Left lung (tissue), 10 donors: ENCODE data around the gene CYB561. TPM values are rescaled to one million over a fixed set of nuclear protein-coding genes. Genes with fewer than 3 reads are reported as not detected.

Source experiments
- ATAC-seq: fragments of 200-7000 bp; cut with Tn5 transposase; one replicate; pipeline ENCODE4 v1.9.1; 2020; ENCODE audit warnings: moderate library complexity
- DNase-seq, 4 donors: peaks; one replicate each; pipeline ENCODE4 v3.0.0-alpha.2; 2013 to 2020
- H3K27ac ChIP-seq, 2 donors: fragments of 200-600 bp; sonication (generic) in 1 of 2; one replicate each; pipeline versions ENCODE4 v1.5.0 to v1.8.0; 2020 to 2021
- H3K27me3 ChIP-seq, 2 donors: fragments of 200-600 bp; sonication (generic) in 1 of 2; one replicate each; pipeline versions ENCODE4 v1.5.0 to v1.8.0; 2020 to 2021
- H3K36me3 ChIP-seq, 2 donors: fragments of 200-600 bp; sonication (generic) in 1 of 2; one replicate each; pipeline versions ENCODE4 v1.5.0 to v1.8.0; 2020 to 2021
- H3K4me1 ChIP-seq, 2 donors: fragments of 200-600 bp; one replicate each; pipeline ENCODE4 v1.8.0; 2021
- H3K4me3 ChIP-seq, 2 donors: fragments of 200-600 bp; sonication (generic) in 1 of 2; one replicate each; pipeline versions ENCODE4 v1.5.0 to v1.8.0; 2020 to 2021; ENCODE audit warnings: mild to moderate bottlenecking in 1 of 2
- H3K9me3 ChIP-seq, 2 donors: fragments of 200-600 bp; sonication (generic) in 1 of 2; one replicate each; pipeline versions ENCODE4 v1.5.0 to v1.8.0; 2020 to 2021
- intact Hi-C, 2 donors: fragments of 100-400 bp; cut with DNase I; formaldehyde crosslinking; loops; one replicate each; pipeline versions ENCODE4 v1.11.2 to v1.14.2; 2022
- polyA plus RNA-seq, 6 donors: library from polyadenylated mRNA; unstranded; fragments of 120-200 nt; gene quantifications; one replicate each; pipeline ENCODE4 v1.2.1, GENCODE V29; 2013; ENCODE audit not compliant: insufficient read length in 6 of 6
- total RNA-seq, 2 donors: library from RNA; stranded (reverse); fragmentation: NEBNext Ultra II Directional; extraction: Animal tissue kit (Norgen Biotek cat#: 25700); gene quantifications; one replicate each; pipeline ENCODE4 v1.2.1, GENCODE V29; 2021
- TF ChIP-seq, protein P1 (sequence below), 2 donors: fragments of 200-600 bp; sonication (generic) in 1 of 2; IDR thresholded peaks; one replicate each; pipeline versions ENCODE4 v1.5.0 to v1.8.0; 2021; ENCODE audit warnings: antibody characterized with exemption in 2 of 2
- donor health status: DM: no; HTN: yes; CAD: no.
- donor health status: DM: no; HTN: no; CAD: no.

Gene CYB561
- total and polyA plus RNA-seq, 8 donors, result 25.9 to 76.4 (median 33.4) TPM

- ATAC-seq, result peak; percentile 29
- peaks cover 36 to 78% of the 10 kb centered on the region in 2 donors for H3K4me1 ChIP-seq
- peak in 2 of 4 donors; percentile 26 to 78 for DNase-seq
- H3K4me3 ChIP-seq, result no peak overlapping the region
- H3K36me3 ChIP-seq, result peaks cover 0 to 10% of the 10 kb centered on the region in 2 donors
- TF ChIP-seq, protein P1, sequence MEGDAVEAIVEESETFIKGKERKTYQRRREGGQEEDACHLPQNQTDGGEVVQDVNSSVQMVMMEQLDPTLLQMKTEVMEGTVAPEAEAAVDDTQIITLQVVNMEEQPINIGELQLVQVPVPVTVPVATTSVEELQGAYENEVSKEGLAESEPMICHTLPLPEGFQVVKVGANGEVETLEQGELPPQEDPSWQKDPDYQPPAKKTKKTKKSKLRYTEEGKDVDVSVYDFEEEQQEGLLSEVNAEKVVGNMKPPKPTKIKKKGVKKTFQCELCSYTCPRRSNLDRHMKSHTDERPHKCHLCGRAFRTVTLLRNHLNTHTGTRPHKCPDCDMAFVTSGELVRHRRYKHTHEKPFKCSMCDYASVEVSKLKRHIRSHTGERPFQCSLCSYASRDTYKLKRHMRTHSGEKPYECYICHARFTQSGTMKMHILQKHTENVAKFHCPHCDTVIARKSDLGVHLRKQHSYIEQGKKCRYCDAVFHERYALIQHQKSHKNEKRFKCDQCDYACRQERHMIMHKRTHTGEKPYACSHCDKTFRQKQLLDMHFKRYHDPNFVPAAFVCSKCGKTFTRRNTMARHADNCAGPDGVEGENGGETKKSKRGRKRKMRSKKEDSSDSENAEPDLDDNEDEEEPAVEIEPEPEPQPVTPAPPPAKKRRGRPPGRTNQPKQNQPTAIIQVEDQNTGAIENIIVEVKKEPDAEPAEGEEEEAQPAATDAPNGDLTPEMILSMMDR (IDR thresholded peaks at IDR 0.05), result no peak
- peak overlapping the region in 1 of 2 donors; percentile 62 for H3K27ac ChIP-seq
- intact Hi-C loops, result no loop called here
- H3K9me3 ChIP-seq, result no peaks in the 10 kb centered on the region
- H3K27me3 ChIP-seq, result no peaks in the 10 kb centered on the region
Measured at GRCh38 chr17:63438092-63439051, 7.7 kb downstream of the CYB561 start.

DNA sequence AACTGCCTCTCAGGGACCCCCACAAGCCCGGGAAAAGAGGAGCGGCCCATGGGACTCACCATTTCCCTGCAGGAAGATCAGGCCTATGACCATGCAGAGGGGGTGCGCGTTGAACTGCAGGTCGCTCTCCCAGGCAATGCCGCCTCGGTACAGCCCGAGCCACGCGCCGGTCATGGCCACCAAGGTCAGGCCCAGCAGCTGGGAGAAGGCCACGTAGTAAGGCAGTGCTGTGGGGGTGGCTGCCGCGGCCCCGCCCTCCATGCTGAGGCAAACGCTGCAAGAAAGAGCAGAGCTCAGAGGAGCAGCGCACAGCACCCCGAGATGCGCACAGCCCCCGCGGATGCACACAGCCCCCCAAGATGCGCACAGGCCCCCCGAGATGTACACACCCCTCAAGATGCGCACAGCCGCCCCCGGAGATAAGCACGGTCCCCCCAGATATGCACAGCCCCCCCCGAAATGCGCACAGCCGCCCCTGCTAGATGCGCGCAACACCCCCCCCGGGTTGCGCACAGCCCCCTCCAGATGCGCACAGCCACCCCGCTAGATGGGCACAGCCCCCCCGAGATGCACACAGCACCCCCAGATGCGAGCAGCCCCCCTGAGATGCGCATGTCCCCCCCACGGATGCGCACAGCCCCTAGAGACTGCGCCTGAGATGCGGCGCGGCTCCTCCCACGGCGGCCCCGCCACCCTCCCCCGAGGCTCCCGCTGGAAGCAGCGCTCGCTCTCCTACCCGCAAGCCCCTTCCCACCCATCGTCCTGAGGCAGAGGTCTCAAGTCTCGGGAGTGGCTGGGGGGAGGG is 8.6 kb downstream of the CYB561 start:
- H3K27ac ChIP-seq, result peak overlapping the region in 1 of 2 donors; percentile 13
- TF ChIP-seq, protein P1 (IDR thresholded peaks at IDR 0.05), result no peak
- intact Hi-C loops, result no loop called here
- no peak overlapping the region for H3K4me3 ChIP-seq
- peaks cover 0 to 10% of the 10 kb centered on the region in 2 donors for H3K36me3 ChIP-seq
- ATAC-seq, result no peak
- H3K27me3 ChIP-seq, result no peaks in the 10 kb centered on the region
- H3K9me3 ChIP-seq, result no peaks in the 10 kb centered on the region
- H3K4me1 ChIP-seq, result peaks cover 42 to 80% of the 10 kb centered on the region in 2 donors
- peak in 1 of 4 donors; percentile 70 for DNase-seq

- Histone ChIP-seq H3K4me1 (peaks cover 42 to 88% of the 10 kb centered on the region in 2 donors), H3K27ac (peak overlapping the region in 1 of 2 donors; percentile 13)
Measured at GRCh38 chr17:63436523-63437110, 9.5 kb downstream of the CYB561 start.

DNA sequence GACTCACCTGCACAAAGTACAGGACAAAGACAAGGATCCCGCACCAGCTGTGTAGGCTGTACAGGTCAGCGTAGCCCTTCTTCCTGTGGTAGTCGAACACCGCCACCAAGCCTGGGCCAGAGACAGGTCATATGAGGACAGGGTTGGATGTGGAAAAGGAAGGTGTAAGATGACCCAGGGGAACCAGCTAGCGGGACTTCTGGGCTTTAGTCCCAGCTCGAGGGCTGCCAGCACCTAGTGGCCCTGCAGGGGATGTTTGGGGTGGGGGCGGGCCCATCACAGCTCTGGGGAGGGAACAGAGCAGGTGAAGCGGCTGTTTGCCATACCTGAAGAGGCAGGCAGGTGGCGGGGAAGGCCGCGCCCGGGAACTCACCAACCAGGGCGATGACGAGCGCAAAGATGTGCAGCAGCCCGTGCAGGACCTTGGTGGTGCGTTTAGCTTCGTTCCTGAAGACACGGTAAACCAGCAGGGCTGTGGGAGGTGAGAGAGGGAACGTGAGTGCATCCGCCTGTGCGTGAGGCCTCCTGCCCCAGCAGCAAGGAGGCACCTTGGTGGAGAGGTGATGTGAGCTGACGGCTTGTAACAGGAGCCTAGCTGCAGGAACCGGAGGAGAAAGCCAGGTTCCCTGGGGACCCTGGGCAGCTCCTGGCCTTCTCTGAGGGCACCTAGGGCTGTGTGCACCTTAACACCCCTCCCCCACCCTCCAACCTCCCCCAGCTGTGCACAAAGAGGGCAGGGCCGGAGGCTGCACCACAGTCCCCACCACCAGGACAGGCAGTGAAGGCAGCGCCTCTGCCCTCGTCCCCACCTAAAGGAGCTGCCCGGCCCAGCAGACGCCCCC is 10.2 kb downstream of the CYB561 start:
- no peak overlapping the region for H3K4me3 ChIP-seq
- H3K4me1 ChIP-seq, result peaks cover 42 to 88% of the 10 kb centered on the region in 2 donors
- H3K27me3 ChIP-seq, result no peaks in the 10 kb centered on the region
- peak overlapping the region; percentile 56 to 68 for H3K27ac ChIP-seq
- H3K36me3 ChIP-seq, result peaks cover 0 to 10% of the 10 kb centered on the region in 2 donors
- ATAC-seq (peak; percentile 4), DNase-seq (peak in 1 of 4 donors; percentile 76)
- H3K9me3 ChIP-seq, result no peaks in the 10 kb centered on the region
- intact Hi-C loops, result no loop called here
- TF ChIP-seq, protein P1 (IDR thresholded peaks at IDR 0.05), result no peak

More at GRCh38 chr17:63436523-63437110, 9.5 kb downstream of the CYB561 start:
- no peak for ATAC-seq
- H3K9me3 ChIP-seq, result no peaks in the 10 kb centered on the region
- TF ChIP-seq, protein P1 (IDR thresholded peaks at IDR 0.05), result no peak
- no peaks in the 10 kb centered on the region for H3K27me3 ChIP-seq
- no peak overlapping the region for H3K4me3 ChIP-seq
- intact Hi-C loops, result no loop called here
- DNase-seq, result peak in 1 of 4 donors; percentile 70
- peaks cover 0 to 10% of the 10 kb centered on the region in 2 donors for H3K36me3 ChIP-seq
